HepG2 (cell line): ENCODE results near the gene TERC. TPM values are rescaled to one million over a fixed set of nuclear protein-coding genes. Genes with fewer than 3 reads are reported as not detected.

ENCODE experiments used
- CERS6 ChIP-seq: sonication (generic); formaldehyde crosslinking; IDR thresholded peaks from 2 replicates; pipeline ENCODE4 v1.5.0; 2020; ENCODE audit warnings: missing genetic modification reagents
- DNMT1 ChIP-seq: sonication (generic); formaldehyde crosslinking; IDR thresholded peaks from 2 replicates; pipeline ENCODE4 v1.5.1; 2020; ENCODE audit warnings: mild to moderate bottlenecking, missing genetic modification reagents
- DR1 ChIP-seq: sonication (generic); formaldehyde crosslinking; IDR thresholded peaks from 2 replicates; pipeline ENCODE4 v1.8.0; 2021; ENCODE audit warnings: mild to moderate bottlenecking, missing genetic modification reagents, inconsistent platforms
- FOXO4 ChIP-seq: sonication (generic); formaldehyde crosslinking; conservative IDR thresholded peaks from 2 replicates; pipeline ENCODE4 v1.8.1; 2023; ENCODE audit warnings: missing genetic modification reagents
- GMEB2 ChIP-seq: IDR thresholded peaks from 2 replicates; pipeline ENCODE4 v1.6.1; 2016; ENCODE audit warnings: missing biosample characterization, missing genetic modification reagents, low read depth
- HHEX ChIP-seq: IDR thresholded peaks from 2 replicates; pipeline ENCODE4 v1.6.1; 2016; ENCODE audit warnings: control low read depth
- NKX3-1 ChIP-seq: sonication (generic); formaldehyde crosslinking; IDR thresholded peaks from 2 replicates; pipeline ENCODE4 v1.5.0; 2020; ENCODE audit warnings: missing genetic modification reagents
- NONO ChIP-seq, 2 experiments: fragments of 450-650 bp in 1 of 2; sonication (generic) in 1 of 2; formaldehyde crosslinking in 1 of 2; IDR thresholded peaks in 1 of 2; conservative IDR thresholded peaks in 1 of 2; 2 replicates each; pipeline versions ENCODE4 v1.6.1 to v1.8.0; 2017 to 2022; ENCODE audit warnings: mild to moderate bottlenecking in 1 of 2, missing genetic modification reagents in 1 of 2, moderate library complexity in 1 of 2
- PHF21A ChIP-seq: sonication (generic); formaldehyde crosslinking; IDR thresholded peaks from 2 replicates; pipeline ENCODE4 v1.5.0; 2020; ENCODE audit warnings: mild to moderate bottlenecking, missing genetic modification reagents
- SP140L ChIP-seq: sonication (generic); formaldehyde crosslinking; IDR thresholded peaks from 2 replicates; pipeline ENCODE4 v1.4.0; 2020; ENCODE audit warnings: missing genetic modification reagents, borderline replicate concordance
- TFDP1 ChIP-seq: IDR thresholded peaks from 2 replicates; pipeline ENCODE4 v1.6.1; 2016; ENCODE audit warnings: missing compliant biosample characterization, missing genetic modification reagents, borderline replicate concordance
- ZKSCAN8 ChIP-seq: IDR thresholded peaks from 2 replicates; pipeline ENCODE4 v1.6.1; 2016; ENCODE audit warnings: borderline replicate concordance, missing genetic modification reagents, missing compliant biosample characterization
- ZNF382 ChIP-seq: sonication (generic); formaldehyde crosslinking; IDR thresholded peaks from 2 replicates; pipeline ENCODE4 v1.5.0; 2020; ENCODE audit warnings: missing genetic modification reagents, mild to moderate bottlenecking, borderline replicate concordance
- ZNF446 ChIP-seq: sonication (generic); formaldehyde crosslinking; IDR thresholded peaks from 2 replicates; pipeline ENCODE4 v1.5.0; 2020; ENCODE audit warnings: mild to moderate bottlenecking, missing genetic modification reagents
- ZNF512B ChIP-seq: sonication (generic); formaldehyde crosslinking; IDR thresholded peaks from 2 replicates; pipeline ENCODE4 v1.5.1; 2020; ENCODE audit warnings: missing genetic modification reagents, mild to moderate bottlenecking, borderline replicate concordance
- ZNF710 ChIP-seq: sonication (generic); formaldehyde crosslinking; IDR thresholded peaks from 2 replicates; pipeline ENCODE4 v1.5.0; 2020; ENCODE audit warnings: mild to moderate bottlenecking, missing genetic modification reagents, borderline replicate concordance
- ZNF878 ChIP-seq: sonication (generic); formaldehyde crosslinking; IDR thresholded peaks from 2 replicates; pipeline ENCODE4 v1.8.1; 2023; ENCODE audit warnings: mild to moderate bottlenecking, missing genetic modification reagents, moderate library complexity
- ZZZ3 ChIP-seq: sonication (generic); formaldehyde crosslinking; IDR thresholded peaks from 2 replicates; pipeline ENCODE4 v1.4.0; 2020; ENCODE audit warnings: missing genetic modification reagents, mild to moderate bottlenecking, borderline replicate concordance
- polyA plus RNA-seq, 8 experiments: library from polyadenylated mRNA; depleted of rRNA in 3 of 8; stranded (reverse) in 7 of 8; unstranded in 1 of 8; fragments of >200 nt; fragmentation: Illumina TruSeq in 4 of 8; extraction: Trizol in 4 of 8; gene quantifications; 2 replicates each; pipeline versions ENCODE4 v1.2.1 to v1.2.3, GENCODE V29; 2011 to 2016; ENCODE audit warnings: low read depth in 4 of 8, missing spikeins in 1 of 8, mixed read lengths in 1 of 8; ENCODE audit not compliant: insufficient read depth in 1 of 8
- total RNA-seq, 5 experiments: library from RNA; depleted of rRNA; stranded (reverse); fragments of >200 nt; fragmentation: Illumina TruSeq; extraction: Trizol; gene quantifications; 2 replicates each; pipeline ENCODE4 v1.2.3, GENCODE V29; 2016; ENCODE audit warnings: low read depth in 1 of 5

The TERC gene
- total and polyA plus RNA-seq, 2 of the 13 experiments (the other 11 are each of a cell fraction or from before 2014, with no cell fraction given), result 1.3 to 74.6 TPM

GRCh38 chr3:169772305-169772896, 7.5 kb upstream of the TERC start (continued):
- TF ChIP-seq ZKSCAN8 (CRISPR knock-in tag) (peak; percentile 11; the same call in 1 of the 2 replicates), ZNF512B (CRISPR knock-in tag) (no peak), GMEB2 (no peak), ZNF446 (CRISPR knock-in tag) (no peak), ZNF382 (no peak), ZNF878 (CRISPR knock-in tag) (no peak; the same call in 1 of the 2 replicates), NKX3-1 (CRISPR knock-in tag) (0 out of 2 replicates have a peak, but pooled peaks have one; percentile 2), HHEX (CRISPR knock-in tag) (no peak), DNMT1 (no peak), ZNF710 (CRISPR knock-in tag) (no peak), PHF21A (CRISPR knock-in tag) (peak; percentile 7; the same call in 1 of the 2 replicates), TFDP1 (0 out of 2 replicates have a peak, but pooled peaks have one; percentile 12), DR1 (no peak), FOXO4 (CRISPR knock-in tag) (no peak), ZZZ3 (CRISPR knock-in tag) (no peak), SP140L (CRISPR knock-in tag) (0 out of 2 replicates have a peak, but pooled peaks have one; percentile 23), CERS6 (no peak), NONO (IDR thresholded peaks at IDR 0.05) (no peak), NONO (CRISPR knock-in tag; conservative IDR thresholded peaks at IDR 0.05) (no peak)
